ENCODE data around the gene SLC17A9. TPM values are rescaled to one million over a fixed set of nuclear protein-coding genes. Genes with fewer than 3 reads are reported as not detected.
"Not testable (repeated sequence)": the region's sequence is repeated elsewhere in the genome, so short reads cannot be mapped to it uniquely, and the experiment has no call there.

Gene SLC17A9
- total RNA-seq, 1 donor from 2014 or later: 1.7 TPM

GRCh38 chr20:62918147-62918546 is 34.4 kb upstream of the SLC17A9 start:
- intact Hi-C loops (cut with DNase I): no loop called here
- DNase-seq (ENCODE audit: low spot score): no peak

GRCh38 chr20:62918831-62919230 is 33.7 kb upstream of the SLC17A9 start:
- no peak for DNase-seq (ENCODE audit: low spot score)
- intact Hi-C loops (cut with DNase I): no loop called here

GRCh38 chr20:62920039-62920645 is 32.4 kb upstream of the SLC17A9 start:
- intact Hi-C loops (cut with DNase I): no loop called here
- no peak for DNase-seq (ENCODE audit: low spot score)

- intact Hi-C loops (cut with DNase I): no loop called here
- DNase-seq (ENCODE audit: low spot score): no peak
Measured at GRCh38 chr20:62921119-62921687, 31.3 kb upstream of the SLC17A9 start.

- no peak for DNase-seq (ENCODE audit: low spot score)
- intact Hi-C loops (cut with DNase I): loop anchor here (2.0 kb wide), 1 partner anchor 16 kb away; the partner anchor contains the start of gene GID8
Measured at GRCh38 chr20:62922451-62922921, 30.0 kb upstream of the SLC17A9 start.

GRCh38 chr20:62923059-62923668 is 29.3 kb upstream of the SLC17A9 start:
- intact Hi-C loops (cut with DNase I): loop anchor here (2.0 kb wide), 1 partner anchor 16 kb away; the partner anchor contains the start of gene GID8
- not testable (repeated sequence) for DNase-seq (ENCODE audit: low spot score)

GRCh38 chr20:62923669-62924441 is 28.7 kb upstream of the SLC17A9 start:
- DNase-seq (ENCODE audit: low spot score): no peak
- intact Hi-C loops (cut with DNase I): loop anchor here (2.0 kb wide), 1 partner anchor 15 kb away; the partner anchor contains the start of gene GID8

- intact Hi-C loops (cut with DNase I): no loop called here
- no peak for DNase-seq (ENCODE audit: low spot score)
Measured at GRCh38 chr20:62924442-62925075, 27.9 kb upstream of the SLC17A9 start.

- intact Hi-C loops (cut with DNase I): no loop called here
- no peak for DNase-seq (ENCODE audit: low spot score)
Measured at GRCh38 chr20:62925076-62925419, 27.5 kb upstream of the SLC17A9 start.

- DNase-seq (ENCODE audit: low spot score): no peak
- intact Hi-C loops (cut with DNase I): no loop called here
Measured at GRCh38 chr20:62925420-62926228, 26.9 kb upstream of the SLC17A9 start.

GRCh38 chr20:62926229-62927127 is 26.0 kb upstream of the SLC17A9 start, which contains the start of gene DIDO1:
TSS of gene DIDO1 (minus strand) at chr20:62926505.
- intact Hi-C loops (cut with DNase I): loop anchor here (1.0 kb wide), 1 partner anchor 11 kb away; no protein-coding TSS in a partner anchor
- DNase-seq (ENCODE audit: low spot score): peak; percentile 97

GRCh38 chr20:62927128-62927705 is 25.3 kb upstream of the SLC17A9 start:
- intact Hi-C loops (cut with DNase I): loop anchor here (1.0 kb wide), 1 partner anchor 10 kb away; no protein-coding TSS in a partner anchor
- DNase-seq (ENCODE audit: low spot score): no peak

- intact Hi-C loops (cut with DNase I): no loop called here
- DNase-seq (ENCODE audit: low spot score): no peak
Measured at GRCh38 chr20:62928246-62928939, 24.1 kb upstream of the SLC17A9 start.

- peak; percentile 84 for DNase-seq (ENCODE audit: low spot score)
Measured at GRCh38 chr20:62929051-62929538, 23.4 kb upstream of the SLC17A9 start.

GRCh38 chr20:62931464-62931863 is 21.0 kb upstream of the SLC17A9 start:
- no peak for DNase-seq (ENCODE audit: low spot score)
- intact Hi-C loops (cut with DNase I): no loop called here

More at GRCh38 chr20:62929051-62929538, 23.4 kb upstream of the SLC17A9 start:
- intact Hi-C loops (cut with DNase I): no loop called here

- intact Hi-C loops (cut with DNase I): no loop called here
- no peak for DNase-seq (ENCODE audit: low spot score)
Measured at GRCh38 chr20:62933966-62934365, 18.5 kb upstream of the SLC17A9 start.

Measured in cardiac septum (tissue), 1 donor.